PC-3 (cell line): Measurements from ENCODE around the gene BICRA.

Experiments
- EZH2 ChIP-seq: fragments of 300-600 bp; sonication (generic); IDR thresholded peaks from one replicate; pipeline ENCODE4 v1.6.1; 2017; ENCODE audit warnings: antibody characterized with exemption, mild to moderate bottlenecking, low read length; ENCODE audit not compliant: unreplicated experiment
- TF ChIP-seq, protein P1 (sequence below): fragments of 300-600 bp; sonication (generic); conservative IDR thresholded peaks from 2 replicates; pipeline ENCODE4 v1.5.1; 2017; ENCODE audit warnings: antibody characterized with exemption, low read depth, mild to moderate bottlenecking, low read length

GRCh38 chr19:47752440-47753211, 143.7 kb downstream of the BICRA start:
- TF ChIP-seq, protein P1, sequence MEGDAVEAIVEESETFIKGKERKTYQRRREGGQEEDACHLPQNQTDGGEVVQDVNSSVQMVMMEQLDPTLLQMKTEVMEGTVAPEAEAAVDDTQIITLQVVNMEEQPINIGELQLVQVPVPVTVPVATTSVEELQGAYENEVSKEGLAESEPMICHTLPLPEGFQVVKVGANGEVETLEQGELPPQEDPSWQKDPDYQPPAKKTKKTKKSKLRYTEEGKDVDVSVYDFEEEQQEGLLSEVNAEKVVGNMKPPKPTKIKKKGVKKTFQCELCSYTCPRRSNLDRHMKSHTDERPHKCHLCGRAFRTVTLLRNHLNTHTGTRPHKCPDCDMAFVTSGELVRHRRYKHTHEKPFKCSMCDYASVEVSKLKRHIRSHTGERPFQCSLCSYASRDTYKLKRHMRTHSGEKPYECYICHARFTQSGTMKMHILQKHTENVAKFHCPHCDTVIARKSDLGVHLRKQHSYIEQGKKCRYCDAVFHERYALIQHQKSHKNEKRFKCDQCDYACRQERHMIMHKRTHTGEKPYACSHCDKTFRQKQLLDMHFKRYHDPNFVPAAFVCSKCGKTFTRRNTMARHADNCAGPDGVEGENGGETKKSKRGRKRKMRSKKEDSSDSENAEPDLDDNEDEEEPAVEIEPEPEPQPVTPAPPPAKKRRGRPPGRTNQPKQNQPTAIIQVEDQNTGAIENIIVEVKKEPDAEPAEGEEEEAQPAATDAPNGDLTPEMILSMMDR = no peak
- TF ChIP-seq EZH2 = no peak
